SU-DHL-6 (cell line): ENCODE measurements around the gene CSN2.
"Not testable (repeated sequence)": the region's sequence is repeated elsewhere in the genome, so short reads cannot be mapped to it uniquely, and the experiment has no call there.

Experiments used
- H2AFZ ChIP-seq: fragments of 200-600 bp; sonication (generic); 2 replicates; pipeline ENCODE4 v1.6.1; 2014; ENCODE audit warnings: low read depth, mild to moderate bottlenecking, moderate library complexity, mixed read lengths, antibody characterized with exemption, low read length; ENCODE audit not compliant: severe bottlenecking
- H3F3A ChIP-seq: fragments of 200-600 bp; shearing (Covaris generic); 2 replicates; pipeline ENCODE4 v1.6.0; 2016; ENCODE audit warnings: antibody characterized with exemption, mild to moderate bottlenecking; ENCODE audit not compliant: insufficient read depth
- H3K27ac ChIP-seq: fragments of 200-600 bp; sonication (generic); 2 replicates; pipeline ENCODE4 v1.5.1; 2016; ENCODE audit warnings: low read depth, mild to moderate bottlenecking, low read length, moderate library complexity, mixed read lengths
- H3K27me3 ChIP-seq: fragments of 200-600 bp; sonication (generic), shearing (Covaris generic); 2 replicates; pipeline ENCODE4 v1.6.0; 2014; ENCODE audit warnings: mild to moderate bottlenecking, low read length
- H3K36me3 ChIP-seq: fragments of 200-600 bp; sonication (generic); 2 replicates; pipeline ENCODE4 v1.6.1; 2014; ENCODE audit warnings: mild to moderate bottlenecking, low read length, mixed read lengths
- H3K4me2 ChIP-seq: fragments of 300-600, 200-600 bp; shearing (Covaris generic), sonication (generic); 2 replicates; pipeline ENCODE4 v1.6.0; 2014; ENCODE audit warnings: low read length, low read depth, mild to moderate bottlenecking; ENCODE audit not compliant: poor library complexity, severe bottlenecking
- H3K4me3 ChIP-seq: fragments of 200-600 bp; sonication (generic); 2 replicates; pipeline ENCODE4 v1.5.1; 2014; ENCODE audit warnings: antibody characterized with exemption, low read length, mild to moderate bottlenecking, mixed read lengths; ENCODE audit not compliant: insufficient read depth, poor library complexity, severe bottlenecking
- H3K79me2 ChIP-seq: fragments of 200-600 bp; sonication (generic); 2 replicates; pipeline ENCODE4 v1.6.1; 2014; ENCODE audit warnings: mild to moderate bottlenecking, low read length, moderate library complexity; ENCODE audit not compliant: insufficient read depth
- H3K9ac ChIP-seq: fragments of 200-600 bp; sonication (generic); 2 replicates; pipeline ENCODE4 v1.7.0; 2014; ENCODE audit warnings: mild to moderate bottlenecking, low read length
- H3K9me2 ChIP-seq: fragments of 200-600 bp; sonication (generic); replicated peaks from 2 replicates; pipeline ENCODE4 v1.6.1; 2014; ENCODE audit warnings: low read length; ENCODE audit not compliant: insufficient read depth
- H3K9me3 ChIP-seq: fragments of 200-600 bp; sonication (generic); 2 replicates; pipeline ENCODE4 v1.6.1; 2014; ENCODE audit warnings: low read length, mixed read lengths; ENCODE audit not compliant: insufficient read depth
- H4K20me1 ChIP-seq: fragments of 200-600 bp; sonication (generic); 2 replicates; pipeline ENCODE4 v1.6.1; 2014; ENCODE audit warnings: low read depth, mild to moderate bottlenecking, antibody characterized with exemption, low read length, moderate library complexity, mixed read lengths
- CTCF ChIP-seq: fragments of 200-600 bp; sonication (generic); IDR thresholded peaks from one replicate; pipeline ENCODE4 v1.5.1; 2017; ENCODE audit warnings: antibody characterized with exemption, mild to moderate bottlenecking, low read length, moderate library complexity; ENCODE audit not compliant: insufficient read depth, poor library complexity, severe bottlenecking
- EZH2phosphoT487 ChIP-seq: fragments of 200-600 bp; sonication (generic), shearing (Covaris generic); conservative IDR thresholded peaks from 2 replicates; pipeline ENCODE4 v1.6.1; 2018; ENCODE audit warnings: mild to moderate bottlenecking, antibody characterized with exemption, low read length, moderate library complexity, mixed read lengths

CSN2 gene

DNA sequence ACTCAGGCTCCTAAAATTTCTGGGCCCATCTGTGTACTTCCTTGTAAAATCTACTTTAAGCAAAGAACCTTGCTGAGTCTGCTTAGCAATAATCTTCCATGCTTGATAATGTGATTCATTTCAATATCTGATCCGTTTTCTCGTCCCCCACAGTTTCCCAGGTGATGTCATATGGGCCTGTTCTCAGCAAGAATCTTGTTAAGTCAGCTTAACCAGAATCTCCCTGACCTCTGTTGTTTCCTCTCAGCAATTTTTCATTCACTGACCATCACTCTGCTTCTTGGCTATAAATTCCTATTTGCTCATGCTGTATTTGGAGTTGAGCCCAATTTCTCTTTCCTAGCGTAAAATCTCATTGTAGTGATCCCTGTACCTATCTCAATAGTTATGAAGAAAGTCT is 13.9 kb downstream of the CSN2 start:
- no peaks in the 10 kb centered on the region for H3K9me2 ChIP-seq
- H3F3A ChIP-seq = no peaks in the 10 kb centered on the region
- H3K4me3 ChIP-seq = no peak overlapping the region
- H3K79me2 ChIP-seq = no peaks in the 10 kb centered on the region
- H3K9me3 ChIP-seq = no peaks in the 10 kb centered on the region
- no peaks in the 10 kb centered on the region for H3K36me3 ChIP-seq
- no peak overlapping the region for H2AFZ ChIP-seq
- TF ChIP-seq EZH2phosphoT487 (no peak), CTCF (no peak)
- H4K20me1 ChIP-seq = no peaks in the 10 kb centered on the region
- no peak overlapping the region for H3K4me2 ChIP-seq
- no peak overlapping the region for H3K27ac ChIP-seq
- H3K9ac ChIP-seq = no peak overlapping the region
- H3K27me3 ChIP-seq = no peaks in the 10 kb centered on the region

DNA sequence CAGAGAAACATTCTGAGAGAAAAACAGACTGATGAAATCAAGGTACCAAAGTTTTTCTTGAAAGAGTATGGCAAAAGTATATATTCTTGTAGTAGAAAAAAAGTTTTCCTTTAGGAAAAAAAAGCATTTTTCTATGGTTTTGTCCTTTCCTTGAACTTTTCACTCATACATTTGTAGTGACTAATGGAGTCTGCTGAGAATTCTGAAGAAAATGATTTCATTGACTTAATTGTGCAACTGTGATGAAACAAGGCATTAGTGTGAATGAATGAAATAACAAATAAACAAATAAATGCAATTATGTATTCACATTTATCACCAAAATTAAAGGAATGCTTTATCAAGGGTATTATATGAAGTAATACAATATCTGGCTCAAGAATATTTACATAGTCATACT is 29.0 kb downstream of the CSN2 start:
- Histone ChIP-seq H3K9me3 (no peaks in the 10 kb centered on the region), H4K20me1 (no peaks in the 10 kb centered on the region), H3K4me2 (no peak overlapping the region), H3K79me2 (no peaks in the 10 kb centered on the region), H3K27ac (no peak overlapping the region), H3K36me3 (no peaks in the 10 kb centered on the region), H3K4me3 (no peak overlapping the region), H3K9ac (no peak overlapping the region), H3K27me3 (no peaks in the 10 kb centered on the region), H3K9me2 (no peaks in the 10 kb centered on the region), H2AFZ (no peak overlapping the region), H3F3A (no peaks in the 10 kb centered on the region)
- TF ChIP-seq CTCF (no peak), EZH2phosphoT487 (no peak)

GRCh38 chr4:69934150-69934549 is 31.4 kb downstream of the CSN2 start:
- Histone ChIP-seq H3K9ac (no peak overlapping the region), H3K9me3 (no peaks in the 10 kb centered on the region), H2AFZ (no peak overlapping the region), H3K79me2 (no peaks in the 10 kb centered on the region), H3K27me3 (no peaks in the 10 kb centered on the region), H3K36me3 (no peaks in the 10 kb centered on the region), H3K4me2 (no peak overlapping the region), H4K20me1 (no peaks in the 10 kb centered on the region), H3K4me3 (no peak overlapping the region), H3K27ac (no peak overlapping the region), H3K9me2 (no peaks in the 10 kb centered on the region), H3F3A (no peaks in the 10 kb centered on the region)
- TF ChIP-seq CTCF (no peak), EZH2phosphoT487 (no peak)

DNA sequence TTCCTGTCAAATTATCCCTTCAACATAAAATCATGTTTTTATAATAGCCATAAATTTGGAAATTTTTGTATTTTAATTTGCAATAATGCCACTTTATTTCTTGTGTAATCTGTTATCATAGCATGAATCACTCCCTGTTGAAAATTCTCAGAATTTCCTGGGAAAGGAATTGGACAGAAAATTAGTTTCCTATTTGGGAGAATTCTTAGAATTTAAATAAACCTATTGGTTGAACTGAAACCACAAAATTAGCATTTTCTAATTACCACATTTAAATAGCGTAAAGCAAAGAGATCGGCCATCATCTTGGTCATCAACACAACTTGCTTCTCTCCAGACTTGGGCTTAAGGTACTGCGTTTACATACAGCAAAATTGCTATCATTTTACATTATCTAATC is 34.8 kb downstream of the CSN2 start, which contains the start of gene CSN1S1:
TSS of gene CSN1S1 (plus strand) at position 301 of the 400 bp plus-strand sequence. CDS start 1,488 bp downstream, outside the sequence.
- H3K4me2 ChIP-seq = no peak within 1 kb of the TSS
- no peaks in the 10 kb centered on the region for H3K9me2 ChIP-seq
- no peaks in the 10 kb centered on the region for H3K36me3 ChIP-seq
- no peaks in the 10 kb centered on the region for H3K9me3 ChIP-seq
- H4K20me1 ChIP-seq = no peaks in the 10 kb centered on the region
- H2AFZ ChIP-seq = no peak within 1 kb of the TSS
- H3K9ac ChIP-seq = no peak within 1 kb of the TSS
- no peaks in the 10 kb centered on the region for H3K79me2 ChIP-seq
- H3F3A ChIP-seq = no peaks in the 10 kb centered on the region
- H3K4me3 ChIP-seq = no peak within 1 kb of the TSS
- TF ChIP-seq CTCF = no peak
- no peak for TF ChIP-seq EZH2phosphoT487
- H3K27me3 ChIP-seq = no peaks in the 10 kb centered on the region
- no peak within 1 kb of the TSS for H3K27ac ChIP-seq

GRCh38 chr4:69923782-69924410 is 41.6 kb downstream of the CSN2 start:
- H4K20me1 ChIP-seq, H3K9ac ChIP-seq: not testable (repeated sequence)

More at GRCh38 chr4:69923782-69924410, 41.6 kb downstream of the CSN2 start:
- H3F3A ChIP-seq, H3K4me2 ChIP-seq, H3K79me2 ChIP-seq, H2AFZ ChIP-seq, H3K36me3 ChIP-seq, H3K27ac ChIP-seq, H3K27me3 ChIP-seq, H3K4me3 ChIP-seq, H3K9me2 ChIP-seq, H3K9me3 ChIP-seq: not testable (repeated sequence)
